ENCODE measurements around the gene LEMD2.

GRCh38 chr6:33776764-33777163 is 12.2 kb downstream of the LEMD2 start:
- TF ChIP-seq USF2 (IDR thresholded peaks at IDR 0.05; ENCODE audit: borderline replicate concordance, low read depth, low read length): no peak
- TF ChIP-seq EZH2phosphoT487 (IDR thresholded peaks at IDR 0.05; ENCODE audit: borderline replicate concordance, low read depth): no peak
- TF ChIP-seq, protein P1, sequence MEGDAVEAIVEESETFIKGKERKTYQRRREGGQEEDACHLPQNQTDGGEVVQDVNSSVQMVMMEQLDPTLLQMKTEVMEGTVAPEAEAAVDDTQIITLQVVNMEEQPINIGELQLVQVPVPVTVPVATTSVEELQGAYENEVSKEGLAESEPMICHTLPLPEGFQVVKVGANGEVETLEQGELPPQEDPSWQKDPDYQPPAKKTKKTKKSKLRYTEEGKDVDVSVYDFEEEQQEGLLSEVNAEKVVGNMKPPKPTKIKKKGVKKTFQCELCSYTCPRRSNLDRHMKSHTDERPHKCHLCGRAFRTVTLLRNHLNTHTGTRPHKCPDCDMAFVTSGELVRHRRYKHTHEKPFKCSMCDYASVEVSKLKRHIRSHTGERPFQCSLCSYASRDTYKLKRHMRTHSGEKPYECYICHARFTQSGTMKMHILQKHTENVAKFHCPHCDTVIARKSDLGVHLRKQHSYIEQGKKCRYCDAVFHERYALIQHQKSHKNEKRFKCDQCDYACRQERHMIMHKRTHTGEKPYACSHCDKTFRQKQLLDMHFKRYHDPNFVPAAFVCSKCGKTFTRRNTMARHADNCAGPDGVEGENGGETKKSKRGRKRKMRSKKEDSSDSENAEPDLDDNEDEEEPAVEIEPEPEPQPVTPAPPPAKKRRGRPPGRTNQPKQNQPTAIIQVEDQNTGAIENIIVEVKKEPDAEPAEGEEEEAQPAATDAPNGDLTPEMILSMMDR (IDR thresholded peaks at IDR 0.05): no peak
- TF ChIP-seq POLR2AphosphoS5 (IDR thresholded peaks at IDR 0.05; ENCODE audit: low read depth, low read length): no peak
